Measurements from ENCODE around the gene BZW2. TPM values are rescaled to one million over a fixed set of nuclear protein-coding genes. Genes with fewer than 3 reads are reported as not detected.
"Not testable (repeated sequence)": the region's sequence is repeated elsewhere in the genome, so short reads cannot be mapped to it uniquely, and the experiment has no call there.

BZW2 gene
- total RNA-seq, 1 donor from 2014 or later = 18.0 TPM

- Histone ChIP-seq H3K27me3 (no peaks in the 10 kb centered on the region), H3K4me1 (peaks cover 0 to 10% of the 10 kb centered on the region in 2 donors), H3K36me3 (no peaks in the 10 kb centered on the region), H3K4me3 (no peak overlapping the region), H3K27ac (no peak overlapping the region), H3K9me3 (no peaks in the 10 kb centered on the region)
- intact Hi-C loops (cut with DNase I) = no loop called here
- no peak for TF ChIP-seq CTCF (IDR thresholded peaks at IDR 0.05)
- DNase-seq (ENCODE audit: low spot score in 2 of 2) = no peak
Observed at GRCh38 chr7:16657656-16658279, 11.8 kb downstream of the BZW2 start.

DNA sequence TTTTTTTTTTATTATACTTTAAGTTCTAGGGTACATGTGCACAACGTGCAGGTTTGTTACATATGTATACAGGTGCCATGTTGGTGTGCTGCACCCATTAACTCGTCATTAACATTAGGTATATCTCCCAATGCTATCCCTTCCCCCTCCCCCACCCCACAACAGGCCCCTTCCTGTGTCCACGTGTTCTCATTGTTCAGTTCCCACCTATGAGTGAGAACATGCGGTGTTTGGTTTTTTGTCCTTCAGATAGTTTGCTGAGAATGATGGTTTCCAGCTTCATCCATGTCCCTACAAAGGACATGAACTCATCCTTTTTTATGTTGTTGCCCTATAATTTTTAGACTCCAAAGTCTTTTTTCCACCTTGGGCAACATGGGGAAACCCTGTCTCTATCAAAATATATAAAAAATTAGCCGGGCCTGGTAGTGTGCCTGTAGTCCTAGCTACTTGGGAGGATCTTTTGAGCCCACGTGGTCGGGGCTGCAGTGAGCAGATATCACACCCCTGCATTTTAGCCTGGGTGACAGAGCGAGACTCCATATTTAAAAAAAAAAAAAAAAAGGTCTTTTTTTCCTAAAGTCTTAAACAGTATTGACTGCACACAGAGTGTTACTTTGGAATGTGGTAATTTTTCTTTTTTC is 14.0 kb downstream of the BZW2 start:
- H3K9me3 ChIP-seq; H3K4me3 ChIP-seq; DNase-seq (ENCODE audit: low spot score in 2 of 2); H3K4me1 ChIP-seq; H3K27ac ChIP-seq; H3K27me3 ChIP-seq; intact Hi-C loops (cut with DNase I); H3K36me3 ChIP-seq: not testable (repeated sequence)

DNA sequence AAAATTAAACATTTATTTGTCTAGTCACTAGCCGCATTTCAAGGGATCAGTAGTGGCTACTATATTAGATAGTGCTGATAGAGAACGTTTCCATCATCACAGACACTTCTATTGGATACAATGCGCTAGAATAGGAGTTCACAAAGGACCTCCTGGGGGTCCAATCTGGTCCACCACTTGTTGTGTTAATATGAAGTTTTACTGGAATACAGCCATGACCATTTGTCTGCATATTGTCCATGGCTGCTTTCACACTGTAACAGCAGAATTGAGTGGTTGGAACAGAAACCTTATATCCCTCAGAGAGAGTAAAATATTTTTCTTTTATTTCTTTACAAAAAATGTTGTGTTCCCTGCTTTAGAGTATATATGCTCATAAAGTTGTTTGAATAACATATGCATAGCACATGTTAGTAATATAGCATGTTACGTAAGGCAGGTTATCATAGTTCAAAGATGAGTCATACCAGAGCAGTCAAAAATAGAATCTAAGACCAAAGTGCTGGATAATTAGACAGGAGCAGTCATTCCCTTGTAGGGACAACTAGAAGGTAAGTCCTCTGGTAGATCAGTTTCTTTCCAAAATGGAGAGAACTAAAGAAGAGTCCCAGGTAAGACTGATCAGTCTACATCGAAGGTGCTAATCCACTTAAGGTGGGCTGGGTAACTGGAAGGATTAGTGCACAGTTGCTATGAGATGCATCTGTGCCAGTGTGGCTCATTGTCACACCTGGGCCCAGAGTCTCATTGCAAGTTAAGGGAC is 14.9 kb downstream of the BZW2 start:
- DNase-seq (ENCODE audit: low spot score in 2 of 2) = no peak
- no peak overlapping the region for H3K27ac ChIP-seq
- TF ChIP-seq CTCF (IDR thresholded peaks at IDR 0.05) = no peak
- no peaks in the 10 kb centered on the region for H3K27me3 ChIP-seq
- H3K4me3 ChIP-seq = no peak overlapping the region
- intact Hi-C loops (cut with DNase I) = no loop called here
- peaks cover 0 to 10% of the 10 kb centered on the region in 2 donors for H3K4me1 ChIP-seq
- no peaks in the 10 kb centered on the region for H3K9me3 ChIP-seq
- H3K36me3 ChIP-seq = no peaks in the 10 kb centered on the region

- Histone ChIP-seq H3K4me1 (peaks cover 0 to 10% of the 10 kb centered on the region in 2 donors), H3K9me3 (no peaks in the 10 kb centered on the region), H3K36me3 (no peaks in the 10 kb centered on the region), H3K27me3 (no peaks in the 10 kb centered on the region), H3K27ac (no peak overlapping the region), H3K4me3 (no peak overlapping the region)
- DNase-seq (ENCODE audit: low spot score in 2 of 2) = no peak
- no peak for TF ChIP-seq CTCF (IDR thresholded peaks at IDR 0.05)
- intact Hi-C loops (cut with DNase I) = no loop called here
Observed at GRCh38 chr7:16661924-16662323, 15.9 kb downstream of the BZW2 start.

GRCh38 chr7:16667355-16667754 is 21.4 kb downstream of the BZW2 start:
- Histone ChIP-seq H3K36me3 (no peaks in the 10 kb centered on the region), H3K27me3 (no peaks in the 10 kb centered on the region), H3K4me1 (no peaks in the 10 kb centered on the region), H3K4me3 (no peak overlapping the region), H3K9me3 (no peaks in the 10 kb centered on the region), H3K27ac (no peak overlapping the region)
- intact Hi-C loops (cut with DNase I) = no loop called here
- no peak for DNase-seq (ENCODE audit: low spot score in 2 of 2)
- TF ChIP-seq CTCF (IDR thresholded peaks at IDR 0.05) = no peak

Data from ascending aorta (tissue), 2 donors.